GM12874 (cell line): ENCODE measurements around the gene GCSH.

Source experiments
- CTCF ChIP-seq: IDR thresholded peaks from 2 replicates; pipeline ENCODE4 v1.5.1; 2011; ENCODE audit warnings: low read depth, mild to moderate bottlenecking, control low read depth, low read length, moderate library complexity; ENCODE audit not compliant: insufficient read depth

The GCSH gene

GRCh38 chr16:81099958-81100357 is 3.8 kb upstream of the GCSH start:
- TF ChIP-seq CTCF, result no peak

GRCh38 chr16:81097230-81097629 is 1.0 kb upstream of the GCSH start:
- no peak for TF ChIP-seq CTCF

- no peak for TF ChIP-seq CTCF
These were observed 567 bp upstream of the GCSH start for GRCh38 chr16:81096715-81097208.

GRCh38 chr16:81095653-81095952 is 592 bp downstream of the GCSH start:
- TF ChIP-seq CTCF, result no peak

GRCh38 chr16:81094771-81095251 is 1.4 kb downstream of the GCSH start:
- no peak for TF ChIP-seq CTCF

GRCh38 chr16:81088836-81089235 is 7.4 kb downstream of the GCSH start:
- TF ChIP-seq CTCF, result no peak

- no peak for TF ChIP-seq CTCF
These were observed 15.2 kb downstream of the GCSH start for GRCh38 chr16:81081014-81081413.

GRCh38 chr16:81080233-81080632 is 16.0 kb downstream of the GCSH start:
- TF ChIP-seq CTCF, result no peak
